H9 (cell line): ENCODE data around the gene HDLBP. TPM values are rescaled to one million over a fixed set of nuclear protein-coding genes. Genes with fewer than 3 reads are reported as not detected.

ENCODE experiments used
- DNase-seq: peaks from one replicate; pipeline ENCODE4 v3.0.0-alpha.2; 2017
- H2AFZ ChIP-seq: one replicate; pipeline ENCODE4 v1.6.1; 2013; ENCODE audit warnings: mild to moderate bottlenecking, low read length, control low read depth, moderate library complexity
- H2AK5ac ChIP-seq: 2 replicates; pipeline ENCODE4 v1.6.1; 2013; ENCODE audit warnings: low read length, control low read depth, mixed read lengths; ENCODE audit not compliant: insufficient read length
- H2BK120ac ChIP-seq: one replicate; pipeline ENCODE4 v1.6.1; 2013; ENCODE audit warnings: low read depth, mild to moderate bottlenecking, low read length, control low read depth, inconsistent platforms; ENCODE audit not compliant: poor library complexity, severe bottlenecking
- H2BK12ac ChIP-seq: 2 replicates; pipeline ENCODE4 v1.6.1; 2013; ENCODE audit warnings: low read length, control low read depth, mixed read lengths, low read depth; ENCODE audit not compliant: insufficient read length
- H2BK15ac ChIP-seq: 2 replicates; pipeline ENCODE4 v1.6.1; 2013; ENCODE audit warnings: low read depth, low read length, control low read depth
- H2BK20ac ChIP-seq: one replicate; pipeline ENCODE4 v1.6.1; 2013; ENCODE audit warnings: low read depth, mild to moderate bottlenecking, low read length, control low read depth, inconsistent platforms; ENCODE audit not compliant: poor library complexity, severe bottlenecking
- H2BK5ac ChIP-seq: 2 replicates; pipeline ENCODE4 v1.6.1; 2013; ENCODE audit warnings: low read length, control low read depth, mixed read lengths; ENCODE audit not compliant: insufficient read length
- H3K14ac ChIP-seq: 2 replicates; pipeline ENCODE4 v1.6.1; 2013; ENCODE audit warnings: low read length, control low read depth; ENCODE audit not compliant: insufficient read depth
- H3K18ac ChIP-seq: 2 replicates; pipeline ENCODE4 v1.6.1; 2013; ENCODE audit warnings: low read depth, mild to moderate bottlenecking, mixed read lengths, low read length, control low read depth; ENCODE audit not compliant: insufficient read length
- H3K23ac ChIP-seq: 2 replicates; pipeline ENCODE4 v1.6.1; 2013; ENCODE audit warnings: low read length, control low read depth, mixed read lengths, low read depth; ENCODE audit not compliant: insufficient read length
- H3K23me2 ChIP-seq: 2 replicates; pipeline ENCODE4 v1.6.1; 2013; ENCODE audit warnings: low read depth, mild to moderate bottlenecking, mixed read lengths, low read length, control low read depth; ENCODE audit not compliant: insufficient read length, poor library complexity, severe bottlenecking
- H3K27ac ChIP-seq: 2 replicates; pipeline ENCODE4 v1.5.1; 2013; ENCODE audit warnings: low read length, control low read depth, mixed read lengths, low read depth; ENCODE audit not compliant: insufficient read length
- H3K27me3 ChIP-seq: 2 replicates; pipeline ENCODE4 v1.6.1; 2013; ENCODE audit warnings: low read length, control low read depth, inconsistent platforms; ENCODE audit not compliant: insufficient read depth
- H3K4ac ChIP-seq: 2 replicates; pipeline ENCODE4 v1.6.1; 2013; ENCODE audit warnings: low read depth, mild to moderate bottlenecking, control low read depth, inconsistent platforms, low read length, moderate library complexity
- H3K4me1 ChIP-seq: 2 replicates; pipeline ENCODE4 v1.6.1; 2013; ENCODE audit warnings: low read length, control low read depth, inconsistent platforms; ENCODE audit not compliant: insufficient read depth
- H3K4me2 ChIP-seq: 2 replicates; pipeline ENCODE4 v1.6.1; 2013; ENCODE audit warnings: low read length, control low read depth, mixed read lengths; ENCODE audit not compliant: insufficient read length, insufficient read depth
- H3K56ac ChIP-seq: 2 replicates; pipeline ENCODE4 v1.6.1; 2013; ENCODE audit warnings: low read depth, mild to moderate bottlenecking, mixed read lengths, low read length, control low read depth; ENCODE audit not compliant: insufficient read length
- H3K79me1 ChIP-seq: 2 replicates; pipeline ENCODE4 v1.6.1; 2013; ENCODE audit warnings: low read depth, mild to moderate bottlenecking, moderate library complexity, low read length, control low read depth, inconsistent platforms; ENCODE audit not compliant: insufficient read depth, poor library complexity, severe bottlenecking
- H3K79me2 ChIP-seq: 2 replicates; pipeline ENCODE4 v1.6.1; 2013; ENCODE audit warnings: low read length, control low read depth, inconsistent platforms; ENCODE audit not compliant: insufficient read depth
- H3K9ac ChIP-seq: 2 replicates; pipeline ENCODE4 v1.6.1; 2013; ENCODE audit warnings: low read length, control low read depth, mixed read lengths; ENCODE audit not compliant: insufficient read length; ENCODE audit errors: extremely low read depth
- H3K9me3 ChIP-seq: one replicate; pipeline ENCODE4 v1.6.1; 2013; ENCODE audit warnings: low read depth, low read length, inconsistent platforms; ENCODE audit not compliant: control insufficient read depth
- H3T11ph ChIP-seq: one replicate; pipeline ENCODE4 v1.6.1; 2013; ENCODE audit warnings: mild to moderate bottlenecking, low read length, control low read depth, inconsistent platforms
- H4K20me1 ChIP-seq: one replicate; pipeline ENCODE4 v1.6.1; 2013; ENCODE audit not compliant: control insufficient read depth, insufficient read length, insufficient read depth
- H4K5ac ChIP-seq: 2 replicates; pipeline ENCODE4 v1.6.1; 2013; ENCODE audit warnings: low read depth, mild to moderate bottlenecking, mixed read lengths, low read length, control low read depth; ENCODE audit not compliant: insufficient read length
- H4K8ac ChIP-seq: replicated peaks from 2 replicates; pipeline ENCODE4 v1.6.1; 2013; ENCODE audit warnings: low read length, control low read depth, mixed read lengths, low read depth; ENCODE audit not compliant: insufficient read length
- H4K91ac ChIP-seq: 2 replicates; pipeline ENCODE4 v1.6.1; 2013; ENCODE audit warnings: low read depth, mild to moderate bottlenecking, moderate library complexity, mixed read lengths, low read length, control low read depth; ENCODE audit not compliant: insufficient read length
- H3K27ac Mint-ChIP-seq, 3 experiments: 2 replicates in 2 of 3; 3 replicates in 1 of 3; pipeline ENCODE4 v1.8.0; 2020 to 2021; ENCODE audit warnings: mixed read lengths in 3 of 3, mild to moderate bottlenecking in 1 of 3, moderate library complexity in 1 of 3
- H3K27me3 Mint-ChIP-seq: 2 replicates; pipeline ENCODE4 v1.8.0; 2021; ENCODE audit warnings: low read depth, mild to moderate bottlenecking, moderate library complexity, mixed read lengths
- H3K36me3 Mint-ChIP-seq, 3 experiments: 2 replicates in 2 of 3; 3 replicates in 1 of 3; pipeline ENCODE4 v1.8.0; 2020 to 2021; ENCODE audit warnings: low read depth in 3 of 3, mixed read lengths in 3 of 3; ENCODE audit not compliant: insufficient read depth in 1 of 3
- H3K4me1 Mint-ChIP-seq, 2 experiments: 2 replicates each; pipeline ENCODE4 v1.8.0; 2020; ENCODE audit warnings: mixed read lengths in 2 of 2
- H3K4me3 Mint-ChIP-seq, 2 experiments: 2 replicates in 1 of 2; 3 replicates in 1 of 2; pipeline ENCODE4 v1.8.0; 2020 to 2021; ENCODE audit warnings: mild to moderate bottlenecking in 2 of 2, mixed read lengths in 2 of 2, moderate library complexity in 1 of 2
- H3K9me3 Mint-ChIP-seq, 2 experiments: 2 replicates in 1 of 2; 3 replicates in 1 of 2; pipeline ENCODE4 v1.8.0; 2020; ENCODE audit warnings: mild to moderate bottlenecking in 2 of 2, mixed read lengths in 2 of 2, moderate library complexity in 1 of 2
- WGBS: extraction: QIAGEN DNeasy Blood & Tissue Kit; methylation state at CpG from one replicate; pipeline ENCODE4 v1.1.7; 2013; ENCODE audit warnings: missing lambda C conversion rate, low lambda C conversion rate, mixed read lengths; ENCODE audit not compliant: insufficient read length; ENCODE audit errors: extremely low coverage; 5-methylcytosine and 5-hydroxymethylcytosine counted together
- total RNA-seq: library from RNA; stranded (reverse); gene quantifications from 2 replicates; pipeline ENCODE4 v1.2.1, GENCODE V29; 2021
- TF ChIP-seq, protein P1 (sequence below): fragments of 200-600 bp; sonication (generic); conservative IDR thresholded peaks from 3 replicates; pipeline ENCODE4 v1.8.0; 2021; ENCODE audit warnings: antibody characterized with exemption, mild to moderate bottlenecking

HDLBP gene
- total RNA-seq, 1 experiment from 2014 or later, result 364 TPM

DNA sequence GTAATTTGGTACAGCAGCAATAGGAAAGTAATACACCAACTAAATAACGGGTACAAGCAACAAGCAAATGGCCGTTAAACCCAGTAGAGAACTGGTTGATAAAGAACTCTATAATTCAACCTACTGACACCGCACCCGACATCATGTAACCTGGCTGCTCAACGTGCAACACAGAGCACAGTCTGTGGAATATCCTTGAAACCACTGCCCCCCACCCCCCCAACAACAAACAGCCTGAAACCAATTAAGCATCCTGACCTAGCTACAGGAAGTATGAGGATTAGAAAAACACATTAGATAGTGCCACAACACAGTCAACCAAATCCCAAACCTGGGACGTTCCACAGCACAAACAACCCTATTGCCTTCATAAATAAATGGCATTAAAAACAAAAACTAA, 23.5 kb downstream of the HDLBP start:
- no peak overlapping the region for H2AK5ac ChIP-seq
- Mint-ChIP-seq H3K4me1 (peaks cover 4 to 8% of the 10 kb centered on the region in 2 experiments; a peak in 2 of 4 replicates), H3K36me3 (peaks cover 3% of the 10 kb centered on the region in 3 experiments; a peak in 4 of 7 replicates), H3K27me3 (no peaks in the 10 kb centered on the region), H3K9me3 (no peaks in the 10 kb centered on the region), H3K4me3 (no peak overlapping the region), H3K27ac (no peak overlapping the region; a peak in 1 of 7 replicates)
- no peaks in the 10 kb centered on the region for H4K20me1 ChIP-seq
- H3K9me3 ChIP-seq, result no peaks in the 10 kb centered on the region
- no peaks in the 10 kb centered on the region for H3K27me3 ChIP-seq
- no peak overlapping the region for H3K27ac ChIP-seq
- H3T11ph ChIP-seq, result no peak overlapping the region
- no peak overlapping the region for H2BK12ac ChIP-seq
- H4K5ac ChIP-seq, result no peak overlapping the region
- no peak overlapping the region for H2BK20ac ChIP-seq
- no peak overlapping the region for H4K91ac ChIP-seq
- H2BK5ac ChIP-seq, result no peak overlapping the region
- H3K4me1 ChIP-seq, result no peaks in the 10 kb centered on the region
- H3K56ac ChIP-seq, result no peak overlapping the region
- H3K79me1 ChIP-seq, result peaks cover 4% of the 10 kb centered on the region
- no peak overlapping the region for H3K23ac ChIP-seq
- no peak overlapping the region for H3K14ac ChIP-seq
- H2BK15ac ChIP-seq, result no peak overlapping the region
- no peak overlapping the region for H3K4me2 ChIP-seq
- no peak for DNase-seq
- no peak overlapping the region for H3K18ac ChIP-seq
- no peak overlapping the region for H4K8ac ChIP-seq
- TF ChIP-seq, protein P1, sequence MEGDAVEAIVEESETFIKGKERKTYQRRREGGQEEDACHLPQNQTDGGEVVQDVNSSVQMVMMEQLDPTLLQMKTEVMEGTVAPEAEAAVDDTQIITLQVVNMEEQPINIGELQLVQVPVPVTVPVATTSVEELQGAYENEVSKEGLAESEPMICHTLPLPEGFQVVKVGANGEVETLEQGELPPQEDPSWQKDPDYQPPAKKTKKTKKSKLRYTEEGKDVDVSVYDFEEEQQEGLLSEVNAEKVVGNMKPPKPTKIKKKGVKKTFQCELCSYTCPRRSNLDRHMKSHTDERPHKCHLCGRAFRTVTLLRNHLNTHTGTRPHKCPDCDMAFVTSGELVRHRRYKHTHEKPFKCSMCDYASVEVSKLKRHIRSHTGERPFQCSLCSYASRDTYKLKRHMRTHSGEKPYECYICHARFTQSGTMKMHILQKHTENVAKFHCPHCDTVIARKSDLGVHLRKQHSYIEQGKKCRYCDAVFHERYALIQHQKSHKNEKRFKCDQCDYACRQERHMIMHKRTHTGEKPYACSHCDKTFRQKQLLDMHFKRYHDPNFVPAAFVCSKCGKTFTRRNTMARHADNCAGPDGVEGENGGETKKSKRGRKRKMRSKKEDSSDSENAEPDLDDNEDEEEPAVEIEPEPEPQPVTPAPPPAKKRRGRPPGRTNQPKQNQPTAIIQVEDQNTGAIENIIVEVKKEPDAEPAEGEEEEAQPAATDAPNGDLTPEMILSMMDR, result no peak
- no peaks in the 10 kb centered on the region for H3K23me2 ChIP-seq
- no peak overlapping the region for H2BK120ac ChIP-seq
- H2AFZ ChIP-seq, result no peak overlapping the region
- H3K4ac ChIP-seq, result no peak overlapping the region
- H3K79me2 ChIP-seq, result peaks cover 28% of the 10 kb centered on the region; the same call in 1 of the 2 replicates
- WGBS, result no CpG with 5 or more reads among the region's 6 CpGs
- no peak overlapping the region for H3K9ac ChIP-seq
